HG03575 (cell line): ENCODE measurements around the gene CD93.

Experiments used
- ATAC-seq: cut with Tn5 transposase; IDR thresholded peaks from one replicate; pipeline ENCODE4 v1.9.1; 2021; ENCODE audit not compliant: unreplicated experiment, insufficient number of reproducible peaks, low FRiP score; ENCODE audit errors: extremely low read depth

The CD93 gene

GRCh38 chr20:23086056-23086566 is at the start of gene CD93:
TSS of gene CD93 (minus strand) at chr20:23086324. CDS start at chr20:23086192, 132 bp downstream.
- no peak for ATAC-seq

- no peak for ATAC-seq
Observed at GRCh38 chr20:23133560-23133998, 47.5 kb upstream of the CD93 start.

- ATAC-seq = no peak
Observed at GRCh38 chr20:23132930-23133559, 46.9 kb upstream of the CD93 start.

GRCh38 chr20:23132293-23132929 is 46.3 kb upstream of the CD93 start:
- no peak for ATAC-seq

- ATAC-seq = no peak
Observed at GRCh38 chr20:23131766-23132165, 45.6 kb upstream of the CD93 start.

GRCh38 chr20:23130622-23131140 is 44.6 kb upstream of the CD93 start:
- no peak for ATAC-seq

- ATAC-seq = no peak
Observed at GRCh38 chr20:23129891-23130621, 43.9 kb upstream of the CD93 start.

GRCh38 chr20:23129266-23129665 is 43.1 kb upstream of the CD93 start:
- ATAC-seq = no peak

- no peak for ATAC-seq
Observed at GRCh38 chr20:23128461-23129125, 42.5 kb upstream of the CD93 start.

- ATAC-seq = no peak
Observed at GRCh38 chr20:23127506-23128279, 41.6 kb upstream of the CD93 start.

GRCh38 chr20:23126281-23127061 is 40.3 kb upstream of the CD93 start:
- no peak for ATAC-seq

GRCh38 chr20:23125625-23126191 is 39.6 kb upstream of the CD93 start:
- ATAC-seq = no peak

GRCh38 chr20:23125159-23125558 is 39.0 kb upstream of the CD93 start:
- no peak for ATAC-seq

GRCh38 chr20:23123886-23124285 is 37.8 kb upstream of the CD93 start:
- no peak for ATAC-seq

- ATAC-seq = no peak
Observed at GRCh38 chr20:23122796-23123655, 36.9 kb upstream of the CD93 start.

GRCh38 chr20:23122321-23122720 is 36.2 kb upstream of the CD93 start:
- no peak for ATAC-seq
